Measurements from ENCODE around the gene ZNF133. TPM values are rescaled to one million over a fixed set of nuclear protein-coding genes. Genes with fewer than 3 reads are reported as not detected.
"Not testable (repeated sequence)": the region's sequence is repeated elsewhere in the genome, so short reads cannot be mapped to it uniquely, and the experiment has no call there.

The ZNF133 gene
- total and polyA plus RNA-seq, 7 donors = 5.2 to 10.1 (median 8.4) TPM

- DNase-seq = no peak
- H3K27me3 ChIP-seq (ENCODE audit: insufficient read depth in 3 of 3, low read length in 2 of 3) = no peaks in the 10 kb centered on the region
- H3K27ac ChIP-seq = no peak overlapping the region
- 87 to 88% (median 88%) methylated on average over 4 of the region's 4 CpGs for WGBS, 3 donors
- H3K4me3 ChIP-seq = no peak overlapping the region
- ATAC-seq = no peak
- peaks cover 14% of the 10 kb centered on the region for H3K9me3 ChIP-seq
- intact Hi-C loops (cut with DNase I) = no loop called here
- TF ChIP-seq, protein P1, sequence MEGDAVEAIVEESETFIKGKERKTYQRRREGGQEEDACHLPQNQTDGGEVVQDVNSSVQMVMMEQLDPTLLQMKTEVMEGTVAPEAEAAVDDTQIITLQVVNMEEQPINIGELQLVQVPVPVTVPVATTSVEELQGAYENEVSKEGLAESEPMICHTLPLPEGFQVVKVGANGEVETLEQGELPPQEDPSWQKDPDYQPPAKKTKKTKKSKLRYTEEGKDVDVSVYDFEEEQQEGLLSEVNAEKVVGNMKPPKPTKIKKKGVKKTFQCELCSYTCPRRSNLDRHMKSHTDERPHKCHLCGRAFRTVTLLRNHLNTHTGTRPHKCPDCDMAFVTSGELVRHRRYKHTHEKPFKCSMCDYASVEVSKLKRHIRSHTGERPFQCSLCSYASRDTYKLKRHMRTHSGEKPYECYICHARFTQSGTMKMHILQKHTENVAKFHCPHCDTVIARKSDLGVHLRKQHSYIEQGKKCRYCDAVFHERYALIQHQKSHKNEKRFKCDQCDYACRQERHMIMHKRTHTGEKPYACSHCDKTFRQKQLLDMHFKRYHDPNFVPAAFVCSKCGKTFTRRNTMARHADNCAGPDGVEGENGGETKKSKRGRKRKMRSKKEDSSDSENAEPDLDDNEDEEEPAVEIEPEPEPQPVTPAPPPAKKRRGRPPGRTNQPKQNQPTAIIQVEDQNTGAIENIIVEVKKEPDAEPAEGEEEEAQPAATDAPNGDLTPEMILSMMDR (IDR thresholded peaks at IDR 0.05) = no peak
- no peaks in the 10 kb centered on the region for H3K36me3 ChIP-seq (ENCODE audit: insufficient read depth in 1 of 2, low read depth in 1 of 2)
- no peaks in the 10 kb centered on the region for H3K4me1 ChIP-seq
Measured at GRCh38 chr20:18323705-18324104, 35.4 kb downstream of the ZNF133 start.

DNA sequence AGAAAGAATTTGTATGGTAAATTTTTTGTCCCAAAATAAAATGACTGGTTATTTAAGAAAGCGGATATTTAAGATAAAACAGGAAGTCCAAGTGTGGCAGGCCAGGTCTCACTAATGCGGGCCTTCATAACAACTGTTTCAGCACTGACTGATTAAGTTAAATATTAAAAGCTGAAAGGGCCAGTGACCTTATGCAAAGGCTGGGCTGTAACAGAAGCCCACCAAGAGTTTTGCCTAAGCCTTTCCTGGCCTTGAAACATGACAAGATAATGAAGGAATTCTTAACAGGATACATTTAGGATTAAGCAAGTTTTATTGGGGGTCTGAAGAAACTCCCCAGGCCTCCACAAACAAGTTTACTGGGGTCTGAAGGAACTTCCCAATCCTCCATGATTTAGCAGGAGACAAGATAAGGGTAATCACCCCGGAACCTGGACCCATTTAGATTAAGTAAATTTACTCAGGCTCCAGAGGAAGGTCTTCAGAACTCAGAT lies 36.3 kb downstream of the ZNF133 start:
- no peaks in the 10 kb centered on the region for H3K4me1 ChIP-seq
- no peak overlapping the region for H3K4me3 ChIP-seq
- ATAC-seq = no peak
- TF ChIP-seq, protein P1 (IDR thresholded peaks at IDR 0.05) = no peak
- H3K36me3 ChIP-seq (ENCODE audit: insufficient read depth in 1 of 2, low read depth in 1 of 2) = no peaks in the 10 kb centered on the region
- intact Hi-C loops (cut with DNase I) = no loop called here
- 56 to 59% (median 57%) methylated on average over 3 of the region's 3 CpGs for WGBS, 3 donors
- H3K27ac ChIP-seq = no peak overlapping the region
- DNase-seq = no peak
- no peaks in the 10 kb centered on the region for H3K27me3 ChIP-seq (ENCODE audit: insufficient read depth in 3 of 3, low read length in 2 of 3)
- peaks cover 14% of the 10 kb centered on the region for H3K9me3 ChIP-seq

DNA sequence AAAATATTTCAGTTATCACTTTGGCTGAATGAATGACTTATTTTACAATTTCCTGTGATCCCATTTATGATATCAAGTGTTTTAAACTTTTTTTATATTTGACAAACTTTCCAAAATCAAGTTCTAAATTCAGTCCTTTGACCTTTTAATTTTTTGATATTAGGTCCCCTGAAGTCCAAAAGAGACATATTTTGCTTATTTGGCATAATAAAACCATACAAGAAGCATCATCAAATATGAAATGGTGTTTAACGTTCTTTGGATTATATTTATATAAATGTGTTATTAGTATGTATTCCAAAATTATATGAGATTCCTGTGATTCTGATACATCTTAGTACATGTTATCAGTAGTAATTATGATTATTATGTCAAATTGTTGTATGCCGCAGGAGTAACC lies 38.7 kb downstream of the ZNF133 start:
- no peak for ATAC-seq
- peaks cover 35% of the 10 kb centered on the region for H3K9me3 ChIP-seq

DNA sequence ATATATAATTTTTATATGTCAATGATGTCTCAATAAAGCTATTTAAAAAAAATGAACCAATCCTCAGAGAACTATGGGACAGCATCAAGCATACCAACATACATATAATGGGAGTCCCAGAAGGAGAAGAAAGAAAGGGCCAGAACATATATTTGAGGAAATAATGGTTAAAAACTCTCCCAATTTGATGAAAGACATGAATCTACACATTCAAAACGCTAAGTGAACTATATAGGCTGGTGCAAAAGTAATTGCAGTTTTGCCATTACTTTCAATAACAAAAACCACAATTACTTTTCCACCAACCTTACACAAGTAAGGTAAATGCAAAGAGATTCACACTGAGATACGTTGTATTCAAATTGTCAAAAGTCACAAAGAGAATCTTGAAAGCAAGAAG lies 43.4 kb downstream of the ZNF133 start:
- Histone ChIP-seq H3K4me3 (no peak overlapping the region), H3K27me3 (ENCODE audit: insufficient read depth in 3 of 3, low read length in 2 of 3) (no peaks in the 10 kb centered on the region), H3K27ac (no peak overlapping the region), H3K36me3 (ENCODE audit: insufficient read depth in 1 of 2, low read depth in 1 of 2) (no peaks in the 10 kb centered on the region), H3K9me3 (peaks cover 44% of the 10 kb centered on the region), H3K4me1 (no peaks in the 10 kb centered on the region)
- intact Hi-C loops (cut with DNase I) = no loop called here
- ATAC-seq = no peak
- WGBS, 3 donors = 84 to 92% (median 86%) methylated on average over 2 of the region's 2 CpGs
- TF ChIP-seq, protein P1 (IDR thresholded peaks at IDR 0.05) = no peak
- DNase-seq = no peak

More for the DNA sequence above, 38.7 kb downstream of the ZNF133 start:
- no peaks in the 10 kb centered on the region for H3K4me1 ChIP-seq
- 94 to 96% (median 95%) methylated on average over 2 of the region's 2 CpGs for WGBS, 3 donors
- DNase-seq = no peak
- TF ChIP-seq, protein P1 (IDR thresholded peaks at IDR 0.05) = no peak
- intact Hi-C loops (cut with DNase I) = no loop called here
- H3K4me3 ChIP-seq = no peak overlapping the region
- no peaks in the 10 kb centered on the region for H3K27me3 ChIP-seq (ENCODE audit: insufficient read depth in 3 of 3, low read length in 2 of 3)
- H3K27ac ChIP-seq = no peak overlapping the region
- no peaks in the 10 kb centered on the region for H3K36me3 ChIP-seq (ENCODE audit: insufficient read depth in 1 of 2, low read depth in 1 of 2)

- WGBS, 3 donors = 61 to 65% (median 63%) methylated on average over 3 of the region's 3 CpGs
- intact Hi-C loops (cut with DNase I); H3K27ac ChIP-seq; H3K4me3 ChIP-seq; H3K9me3 ChIP-seq; H3K4me1 ChIP-seq; ATAC-seq; H3K36me3 ChIP-seq (ENCODE audit: insufficient read depth in 1 of 2, low read depth in 1 of 2); H3K27me3 ChIP-seq (ENCODE audit: insufficient read depth in 3 of 3, low read length in 2 of 3); DNase-seq: not testable (repeated sequence)
Measured at GRCh38 chr20:18349749-18350148, 61.4 kb downstream of the ZNF133 start.

Data from psoas muscle (tissue), 8 donors.